ENCODE measurements around the gene CDK7. TPM values are rescaled to one million over a fixed set of nuclear protein-coding genes. Genes with fewer than 3 reads are reported as not detected.
A peak's percentile ranks its signal among the peaks of the same experiment; 100 is the strongest.
"Not testable (repeated sequence)": the region's sequence is repeated elsewhere in the genome, so short reads cannot be mapped to it uniquely, and the experiment has no call there.

The CDK7 gene
- polyA plus RNA-seq, 1 experiment = 44.9 TPM

DNA sequence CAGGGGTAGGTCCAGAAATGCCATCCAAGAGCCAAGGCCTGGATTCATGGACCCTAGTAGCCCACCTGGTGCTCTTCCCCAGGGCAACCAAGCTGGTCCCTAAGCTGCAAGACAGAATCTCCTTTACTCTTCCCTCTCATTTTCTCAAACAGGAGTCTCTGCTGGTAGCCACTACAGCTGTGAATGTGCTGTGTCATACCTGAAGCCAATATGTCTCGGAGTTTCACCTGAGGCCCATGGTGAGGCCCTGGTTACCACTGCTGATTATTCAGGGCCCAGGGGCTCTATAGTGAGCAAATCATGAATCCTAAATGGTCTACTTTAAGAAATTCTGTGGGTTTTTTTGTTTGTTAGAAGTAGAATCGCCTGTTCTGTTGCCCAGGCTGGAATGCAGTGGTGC is 15.9 kb downstream of the CDK7 start:
- TF ChIP-seq, protein P1, sequence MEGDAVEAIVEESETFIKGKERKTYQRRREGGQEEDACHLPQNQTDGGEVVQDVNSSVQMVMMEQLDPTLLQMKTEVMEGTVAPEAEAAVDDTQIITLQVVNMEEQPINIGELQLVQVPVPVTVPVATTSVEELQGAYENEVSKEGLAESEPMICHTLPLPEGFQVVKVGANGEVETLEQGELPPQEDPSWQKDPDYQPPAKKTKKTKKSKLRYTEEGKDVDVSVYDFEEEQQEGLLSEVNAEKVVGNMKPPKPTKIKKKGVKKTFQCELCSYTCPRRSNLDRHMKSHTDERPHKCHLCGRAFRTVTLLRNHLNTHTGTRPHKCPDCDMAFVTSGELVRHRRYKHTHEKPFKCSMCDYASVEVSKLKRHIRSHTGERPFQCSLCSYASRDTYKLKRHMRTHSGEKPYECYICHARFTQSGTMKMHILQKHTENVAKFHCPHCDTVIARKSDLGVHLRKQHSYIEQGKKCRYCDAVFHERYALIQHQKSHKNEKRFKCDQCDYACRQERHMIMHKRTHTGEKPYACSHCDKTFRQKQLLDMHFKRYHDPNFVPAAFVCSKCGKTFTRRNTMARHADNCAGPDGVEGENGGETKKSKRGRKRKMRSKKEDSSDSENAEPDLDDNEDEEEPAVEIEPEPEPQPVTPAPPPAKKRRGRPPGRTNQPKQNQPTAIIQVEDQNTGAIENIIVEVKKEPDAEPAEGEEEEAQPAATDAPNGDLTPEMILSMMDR (IDR thresholded peaks at IDR 0.05; ENCODE audit: insufficient read depth, low read depth, low read length) = no peak
- no peak for DNase-seq (ENCODE audit: low read depth)
- Histone ChIP-seq H3K27me3 (ENCODE audit: control insufficient read depth, insufficient read depth, low read length) (no peaks in the 10 kb centered on the region), H3K4me3 (ENCODE audit: low read depth, low read length) (no peak overlapping the region), H3K36me3 (ENCODE audit: control insufficient read depth, insufficient read depth, low read length) (no peaks in the 10 kb centered on the region)
- ChIA-PET CTCF (no interaction called here), POLR2A (no interaction called here)

DNA sequence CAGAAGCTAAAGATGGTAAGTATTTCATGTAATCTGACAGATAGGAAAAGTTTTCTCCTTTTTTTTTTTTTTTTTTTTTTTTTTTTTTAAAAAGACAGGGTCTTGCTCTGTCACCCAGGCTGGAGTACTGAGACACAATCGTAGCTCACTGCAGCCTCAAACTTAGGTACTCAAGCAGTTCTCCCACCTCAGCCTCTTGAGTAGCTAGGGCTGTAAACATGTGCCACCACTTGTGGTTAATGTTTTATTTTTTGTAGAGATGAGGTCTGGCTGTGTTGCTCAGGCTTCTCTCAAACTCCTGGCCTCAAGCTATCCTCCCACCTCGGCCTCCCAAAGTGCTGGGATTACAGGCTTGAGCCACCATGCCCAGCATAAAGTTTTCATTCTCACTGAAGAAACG is 17.8 kb downstream of the CDK7 start:
- CTCF ChIA-PET = interaction anchor here (0.8 kb wide), 1 partner anchor 10 kb away, joined by 3 read pairs; no protein-coding TSS in a partner anchor
- Histone ChIP-seq H3K36me3 (ENCODE audit: control insufficient read depth, insufficient read depth, low read length) (no peaks in the 10 kb centered on the region; the same call in 1 of the 2 replicates), H3K27me3 (ENCODE audit: control insufficient read depth, insufficient read depth, low read length) (no peaks in the 10 kb centered on the region), H3K4me3 (ENCODE audit: low read depth, low read length) (no peak overlapping the region)
- DNase-seq (ENCODE audit: low read depth) = no peak
- POLR2A ChIA-PET = no interaction called here
- TF ChIP-seq, protein P1 (IDR thresholded peaks at IDR 0.05; ENCODE audit: insufficient read depth, low read depth, low read length) = no peak

- H3K27me3 ChIP-seq (ENCODE audit: control insufficient read depth, insufficient read depth, low read length); H3K36me3 ChIP-seq (ENCODE audit: control insufficient read depth, insufficient read depth, low read length); H3K4me3 ChIP-seq (ENCODE audit: low read depth, low read length); POLR2A ChIA-PET; DNase-seq (ENCODE audit: low read depth): not testable (repeated sequence)
- CTCF ChIA-PET = interaction anchor here (0.6 to 1.2 kb wide), 2 partner anchors 45 to 65 kb away, joined by 3 to 4 read pairs; no protein-coding TSS in a partner anchor
Measured at GRCh38 chr5:69255940-69256339, 21.3 kb downstream of the CDK7 start.

DNA sequence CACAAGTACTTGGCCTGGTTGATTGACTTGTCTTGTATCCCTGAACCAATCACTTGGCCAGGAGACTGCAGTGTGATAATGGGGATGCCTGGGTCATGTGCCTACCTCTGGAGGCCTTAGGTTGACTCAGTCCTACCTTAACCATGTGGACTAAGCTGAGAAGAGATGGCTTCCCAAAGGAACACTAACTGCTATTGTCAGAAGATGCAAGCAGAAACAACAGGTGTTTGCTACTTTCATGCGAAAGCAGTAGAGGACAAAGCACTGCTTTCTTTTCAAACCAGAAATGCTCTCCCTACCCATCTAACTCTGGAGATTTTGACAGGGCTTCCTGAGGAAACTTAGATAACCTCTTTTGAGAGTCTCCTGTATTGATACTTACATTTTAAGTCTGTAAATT is 22.9 kb downstream of the CDK7 start:
- H3K4me3 ChIP-seq (ENCODE audit: low read depth, low read length) = no peak overlapping the region
- TF ChIP-seq, protein P1 (IDR thresholded peaks at IDR 0.05; ENCODE audit: insufficient read depth, low read depth, low read length) = no peak
- H3K36me3 ChIP-seq (ENCODE audit: control insufficient read depth, insufficient read depth, low read length) = peaks cover 4% of the 10 kb centered on the region
- POLR2A ChIA-PET = no interaction called here
- CTCF ChIA-PET = no interaction called here
- DNase-seq (ENCODE audit: low read depth) = no peak
- no peaks in the 10 kb centered on the region for H3K27me3 ChIP-seq (ENCODE audit: control insufficient read depth, insufficient read depth, low read length)

- Histone ChIP-seq H3K36me3 (ENCODE audit: control insufficient read depth, insufficient read depth, low read length) (peaks cover 4% of the 10 kb centered on the region), H3K27me3 (ENCODE audit: control insufficient read depth, insufficient read depth, low read length) (no peaks in the 10 kb centered on the region), H3K4me3 (ENCODE audit: low read depth, low read length) (no peak overlapping the region)
- CTCF ChIA-PET = interaction anchor here (1.0 kb wide), 1 partner anchor 10 kb away, joined by 4 read pairs; no protein-coding TSS in a partner anchor
- TF ChIP-seq, protein P1 (IDR thresholded peaks at IDR 0.05; ENCODE audit: insufficient read depth, low read depth, low read length) = no peak
- no peak for DNase-seq (ENCODE audit: low read depth)
- POLR2A ChIA-PET = no interaction called here
Measured at GRCh38 chr5:69261034-69261433, 26.3 kb downstream of the CDK7 start.

GRCh38 chr5:69265931-69266330 is 31.2 kb downstream of the CDK7 start:
- ChIA-PET POLR2A (no interaction called here), CTCF (interaction anchor here (1.4 kb wide), 1 partner anchor 10 kb away, joined by 3 read pairs; no protein-coding TSS in a partner anchor)
- DNase-seq (ENCODE audit: low read depth) = no peak
- TF ChIP-seq, protein P1 (IDR thresholded peaks at IDR 0.05; ENCODE audit: insufficient read depth, low read depth, low read length) = peak; percentile 24; the same call in 1 of the 2 replicates
- Histone ChIP-seq H3K36me3 (ENCODE audit: control insufficient read depth, insufficient read depth, low read length) (peaks cover 5% of the 10 kb centered on the region), H3K4me3 (ENCODE audit: low read depth, low read length) (no peak overlapping the region), H3K27me3 (ENCODE audit: control insufficient read depth, insufficient read depth, low read length) (no peaks in the 10 kb centered on the region)

Measured in BJ (cell line).